ENCODE results near the gene TMOD2. TPM values are rescaled to one million over a fixed set of nuclear protein-coding genes. Genes with fewer than 3 reads are reported as not detected.

Gene TMOD2
- polyA plus RNA-seq, 1 donor (not counting 4 experiments of a cell fraction or from before 2014, with no cell fraction given), result 5.2 TPM

- H3K9me3 ChIP-seq (ENCODE audit: control insufficient read depth, low read depth, low read length), result no peaks in the 10 kb centered on the region
- dilution Hi-C loops (cut with MboI; ENCODE audit: extremely low pct_ligation_motif_present, low sequenced_read_pairs), result no loop called here
- no peaks in the 10 kb centered on the region for H4K20me1 ChIP-seq (ENCODE audit: control insufficient read depth, extremely low read depth, insufficient read depth, low read length)
- H3K27ac ChIP-seq (ENCODE audit: control insufficient read depth, insufficient read depth, low read length), result no peak overlapping the region
- peaks cover 3% of the 10 kb centered on the region for H3K4me1 ChIP-seq (ENCODE audit: control insufficient read depth, extremely low read depth, insufficient read depth, low read length)
- no peaks in the 10 kb centered on the region for H3K9me1 ChIP-seq (ENCODE audit: control insufficient read depth, extremely low read depth, insufficient read depth, low read length)
- no peak overlapping the region for H3K4me2 ChIP-seq (ENCODE audit: control insufficient read depth, extremely low read depth, insufficient read depth, low read depth, low read length)
- H3K4me3 ChIP-seq (ENCODE audit: control insufficient read depth in 2 of 3, extremely low read depth in 1 of 3, insufficient read depth in 2 of 3, low read depth in 1 of 3, low read length in 3 of 3), result no peak overlapping the region
- H3K79me2 ChIP-seq (ENCODE audit: control insufficient read depth, insufficient read depth, low read length), result no peaks in the 10 kb centered on the region
- no peaks in the 10 kb centered on the region for H3K27me3 ChIP-seq (ENCODE audit: control insufficient read depth, extremely low read depth, insufficient read depth, low read length)
- no peaks in the 10 kb centered on the region for H3K36me3 ChIP-seq (ENCODE audit: control insufficient read depth in 2 of 2, extremely low read depth in 1 of 2, insufficient read depth in 2 of 2, low read length in 2 of 2)
- H3K9ac ChIP-seq (ENCODE audit: control insufficient read depth, extremely low read depth, insufficient read depth, low read length), result no peak overlapping the region
- DNase-seq (ENCODE audit: low read depth, low spot score) (no peak), FAIRE-seq (no peak)
- no peak for TF ChIP-seq CTCF (optimal IDR thresholded peaks at IDR 0.05 in 1 of 3, IDR thresholded peaks at IDR 0.05 in 1 of 3, conservative IDR thresholded peaks at IDR 0.05 in 1 of 3; ENCODE audit: extremely low read depth in 1 of 3, insufficient read depth in 2 of 3, low read length in 3 of 3)
- no peak for TF ChIP-seq EZH2 (IDR thresholded peaks at IDR 0.05; ENCODE audit: low read length)
- no peak overlapping the region for H2AFZ ChIP-seq (ENCODE audit: control insufficient read depth, low read length)
Measured at GRCh38 chr15:51720201-51720995, 31.0 kb upstream of the TMOD2 start.

GRCh38 chr15:51721199-51721960, 30.0 kb upstream of the TMOD2 start:
- Histone ChIP-seq H3K79me2 (ENCODE audit: control insufficient read depth, insufficient read depth, low read length) (no peaks in the 10 kb centered on the region), H3K4me1 (ENCODE audit: control insufficient read depth, extremely low read depth, insufficient read depth, low read length) (peaks cover 7% of the 10 kb centered on the region), H3K36me3 (ENCODE audit: control insufficient read depth in 2 of 2, extremely low read depth in 1 of 2, insufficient read depth in 2 of 2, low read length in 2 of 2) (no peaks in the 10 kb centered on the region), H2AFZ (ENCODE audit: control insufficient read depth, low read length) (no peak overlapping the region), H3K27me3 (ENCODE audit: control insufficient read depth, extremely low read depth, insufficient read depth, low read length) (no peaks in the 10 kb centered on the region), H4K20me1 (ENCODE audit: control insufficient read depth, extremely low read depth, insufficient read depth, low read length) (no peaks in the 10 kb centered on the region), H3K9me3 (ENCODE audit: control insufficient read depth, low read depth, low read length) (no peaks in the 10 kb centered on the region), H3K9me1 (ENCODE audit: control insufficient read depth, extremely low read depth, insufficient read depth, low read length) (no peaks in the 10 kb centered on the region), H3K4me2 (ENCODE audit: control insufficient read depth, extremely low read depth, insufficient read depth, low read depth, low read length) (no peak overlapping the region), H3K4me3 (ENCODE audit: control insufficient read depth in 2 of 3, extremely low read depth in 1 of 3, insufficient read depth in 2 of 3, low read depth in 1 of 3, low read length in 3 of 3) (no peak overlapping the region), H3K9ac (ENCODE audit: control insufficient read depth, extremely low read depth, insufficient read depth, low read length) (no peak overlapping the region), H3K27ac (ENCODE audit: control insufficient read depth, insufficient read depth, low read length) (no peak overlapping the region)
- DNase-seq (ENCODE audit: low read depth, low spot score), result no peak
- dilution Hi-C loops (cut with MboI; ENCODE audit: extremely low pct_ligation_motif_present, low sequenced_read_pairs), result no loop called here
- no peak for FAIRE-seq
- TF ChIP-seq CTCF (optimal IDR thresholded peaks at IDR 0.05 in 1 of 3, IDR thresholded peaks at IDR 0.05 in 1 of 3, conservative IDR thresholded peaks at IDR 0.05 in 1 of 3; ENCODE audit: extremely low read depth in 1 of 3, insufficient read depth in 2 of 3, low read length in 3 of 3) (no peak), EZH2 (IDR thresholded peaks at IDR 0.05; ENCODE audit: low read length) (no peak)
